Measurements from ENCODE around the gene STK10. TPM values are rescaled to one million over a fixed set of nuclear protein-coding genes. Genes with fewer than 3 reads are reported as not detected.

The STK10 gene
- polyA plus RNA-seq, 1 of the 3 experiments (the other 2 are of a cell fraction): 11.0 TPM

DNA sequence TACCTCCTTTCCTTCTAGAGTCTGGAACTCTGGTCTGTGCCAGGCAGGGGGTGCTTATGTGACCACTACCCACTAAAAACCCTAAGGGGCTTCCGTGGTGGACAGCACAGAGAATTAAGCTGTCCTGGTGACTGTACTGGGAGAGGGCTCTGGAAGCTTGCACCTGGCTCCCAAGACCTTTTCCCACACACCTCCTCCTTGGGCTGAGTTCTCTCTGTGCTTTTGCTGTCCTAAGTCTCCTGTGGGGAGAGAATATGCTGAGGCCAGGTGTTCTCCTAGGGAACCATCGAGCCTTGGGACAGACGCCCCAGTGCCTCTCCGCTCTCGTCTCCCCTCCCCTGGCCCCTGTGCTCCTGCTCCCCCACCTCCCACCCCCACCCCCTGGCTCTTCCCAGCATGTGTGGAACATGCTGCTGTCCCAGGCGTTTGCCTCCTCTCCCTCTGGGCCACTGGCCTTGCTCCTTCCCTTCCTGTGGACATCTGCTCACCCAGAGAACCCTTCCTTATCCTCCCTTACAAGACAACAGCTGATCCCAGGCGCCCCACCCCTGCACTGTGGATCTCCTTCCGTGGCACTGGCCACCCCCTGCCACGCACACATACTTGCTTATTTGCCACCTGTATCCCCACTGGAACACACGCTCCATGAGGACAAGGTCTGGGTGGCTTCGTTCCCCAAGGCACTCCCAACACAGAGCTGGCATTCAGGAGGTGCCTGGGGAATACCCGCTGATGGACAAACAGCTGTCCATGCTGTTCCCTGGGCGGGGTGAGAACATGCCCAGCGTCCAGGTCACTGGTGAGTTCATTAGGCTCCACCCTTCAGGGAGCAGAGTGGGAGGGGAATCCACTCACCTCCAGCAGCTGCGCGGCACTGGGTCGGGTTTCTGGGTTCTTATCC lies 83.0 kb downstream of the STK10 start:
- Histone ChIP-seq H3F3A (replicated peaks; ENCODE audit: insufficient read depth) (peaks cover 5% of the 10 kb centered on the region), H3K27me3 (ENCODE audit: insufficient read depth) (no peaks in the 10 kb centered on the region), H3K9me2 (no peaks in the 10 kb centered on the region), H3K9ac (no peak overlapping the region), H3K9me3 (no peaks in the 10 kb centered on the region), H3K36me3 (replicated peaks in 1 of 2; ENCODE audit: control insufficient read depth in 1 of 2, insufficient read depth in 2 of 2, low read length in 1 of 2) (no peaks in the 10 kb centered on the region), H3K79me2 (ENCODE audit: insufficient read depth) (no peaks in the 10 kb centered on the region; the same call in 1 of the 2 replicates), H2AFZ (ENCODE audit: low read depth) (no peak overlapping the region), H4K20me1 (ENCODE audit: insufficient read depth) (no peaks in the 10 kb centered on the region), H3K4me2 (no peak overlapping the region), H3K4me1 (ENCODE audit: control insufficient read depth in 1 of 2, insufficient read depth in 2 of 2, low read depth in 1 of 2, low read length in 1 of 2) (peaks cover 14 to 19% of the 10 kb centered on the region in 2 experiments; a peak in 3 of 4 replicates), H3K4me3 (ENCODE audit: low read depth in 2 of 2, low read length in 1 of 2) (no peak overlapping the region), H3K27ac (ENCODE audit: low read depth in 2 of 2, low read length in 1 of 2) (no peak overlapping the region)
- CTCF ChIA-PET: interaction anchor here (0.6 to 5.6 kb wide), 12 partner anchors 9 to 1867 kb away, joined by 3 to 60 read pairs (median 6); partner anchors contain the start of genes STK10 and UBTD2
- TF ChIP-seq JUND (IDR thresholded peaks at IDR 0.05): no peak
- TF ChIP-seq, protein P1, sequence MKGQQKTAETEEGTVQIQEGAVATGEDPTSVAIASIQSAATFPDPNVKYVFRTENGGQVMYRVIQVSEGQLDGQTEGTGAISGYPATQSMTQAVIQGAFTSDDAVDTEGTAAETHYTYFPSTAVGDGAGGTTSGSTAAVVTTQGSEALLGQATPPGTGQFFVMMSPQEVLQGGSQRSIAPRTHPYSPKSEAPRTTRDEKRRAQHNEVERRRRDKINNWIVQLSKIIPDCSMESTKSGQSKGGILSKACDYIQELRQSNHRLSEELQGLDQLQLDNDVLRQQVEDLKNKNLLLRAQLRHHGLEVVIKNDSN (IDR thresholded peaks at IDR 0.05; ENCODE audit: borderline replicate concordance, low read depth): no peak
- no peak for TF ChIP-seq FOXJ3 (CRISPR knock-in tag; IDR thresholded peaks at IDR 0.05)
- TF ChIP-seq, protein P2, sequence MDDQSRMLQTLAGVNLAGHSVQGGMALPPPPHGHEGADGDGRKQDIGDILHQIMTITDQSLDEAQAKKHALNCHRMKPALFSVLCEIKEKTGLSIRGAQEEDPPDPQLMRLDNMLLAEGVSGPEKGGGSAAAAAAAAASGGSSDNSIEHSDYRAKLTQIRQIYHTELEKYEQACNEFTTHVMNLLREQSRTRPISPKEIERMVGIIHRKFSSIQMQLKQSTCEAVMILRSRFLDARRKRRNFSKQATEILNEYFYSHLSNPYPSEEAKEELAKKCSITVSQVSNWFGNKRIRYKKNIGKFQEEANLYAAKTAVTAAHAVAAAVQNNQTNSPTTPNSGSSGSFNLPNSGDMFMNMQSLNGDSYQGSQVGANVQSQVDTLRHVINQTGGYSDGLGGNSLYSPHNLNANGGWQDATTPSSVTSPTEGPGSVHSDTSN (IDR thresholded peaks at IDR 0.05): no peak
- TF ChIP-seq, protein P3, sequence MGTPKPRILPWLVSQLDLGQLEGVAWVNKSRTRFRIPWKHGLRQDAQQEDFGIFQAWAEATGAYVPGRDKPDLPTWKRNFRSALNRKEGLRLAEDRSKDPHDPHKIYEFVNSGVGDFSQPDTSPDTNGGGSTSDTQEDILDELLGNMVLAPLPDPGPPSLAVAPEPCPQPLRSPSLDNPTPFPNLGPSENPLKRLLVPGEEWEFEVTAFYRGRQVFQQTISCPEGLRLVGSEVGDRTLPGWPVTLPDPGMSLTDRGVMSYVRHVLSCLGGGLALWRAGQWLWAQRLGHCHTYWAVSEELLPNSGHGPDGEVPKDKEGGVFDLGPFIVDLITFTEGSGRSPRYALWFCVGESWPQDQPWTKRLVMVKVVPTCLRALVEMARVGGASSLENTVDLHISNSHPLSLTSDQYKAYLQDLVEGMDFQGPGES (IDR thresholded peaks at IDR 0.05; ENCODE audit: low read depth, low read length): no peak
- no peak for TF ChIP-seq TAF1 (IDR thresholded peaks at IDR 0.05; ENCODE audit: borderline replicate concordance, low read depth, low read length)
- no peak for DNase-seq
- 97% methylated on average over 14 of the region's 17 CpGs for WGBS (ENCODE audit: low lambda C conversion rate)
- POLR2A ChIA-PET: interaction anchor here (1.2 kb wide), 1 partner anchor 83 kb away, joined by 3 read pairs; the partner anchor contains the start of gene STK10

DNA sequence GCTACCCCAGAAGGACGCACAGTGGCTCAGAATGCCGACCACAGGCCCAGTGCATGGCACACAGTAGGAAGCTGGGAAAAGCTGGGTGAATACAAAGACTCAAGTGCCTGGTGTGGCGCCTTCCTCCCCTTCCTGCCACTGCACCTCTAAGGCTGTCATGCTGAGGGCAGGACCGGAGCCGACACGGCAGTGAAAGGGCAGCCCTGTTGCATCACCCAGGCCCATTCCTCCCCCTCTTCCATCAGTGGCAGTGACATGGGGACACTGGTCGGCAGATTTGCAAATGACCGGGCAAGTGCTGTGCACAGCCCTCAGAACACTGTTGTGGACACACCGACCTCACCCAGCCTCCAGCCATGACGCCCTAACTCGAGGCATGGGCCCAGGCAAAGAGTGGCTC lies 84.0 kb downstream of the STK10 start:
- Histone ChIP-seq H3K27ac (ENCODE audit: low read depth in 2 of 2, low read length in 1 of 2) (peak overlapping the region in 1 of 2 experiments; percentile 66; a peak in 2 of 4 replicates), H3F3A (replicated peaks; ENCODE audit: insufficient read depth) (no peaks in the 10 kb centered on the region), H3K36me3 (replicated peaks in 1 of 2; ENCODE audit: control insufficient read depth in 1 of 2, insufficient read depth in 2 of 2, low read length in 1 of 2) (no peaks in the 10 kb centered on the region), H3K4me3 (ENCODE audit: low read depth in 2 of 2, low read length in 1 of 2) (no peak overlapping the region), H3K4me2 (peak overlapping the region; percentile 59; the same call in 1 of the 2 replicates), H2AFZ (ENCODE audit: low read depth) (no peak overlapping the region), H3K9ac (no peak overlapping the region), H3K79me2 (ENCODE audit: insufficient read depth) (no peaks in the 10 kb centered on the region; the same call in 1 of the 2 replicates), H3K27me3 (ENCODE audit: insufficient read depth) (no peaks in the 10 kb centered on the region), H3K4me1 (ENCODE audit: control insufficient read depth in 1 of 2, insufficient read depth in 2 of 2, low read depth in 1 of 2, low read length in 1 of 2) (peaks cover 14 to 19% of the 10 kb centered on the region in 2 experiments; a peak in 3 of 4 replicates), H4K20me1 (ENCODE audit: insufficient read depth) (no peaks in the 10 kb centered on the region), H3K9me3 (no peaks in the 10 kb centered on the region), H3K9me2 (no peaks in the 10 kb centered on the region)
- POLR2A ChIA-PET: no interaction called here
- DNase-seq: no peak
- TF ChIP-seq, protein P3 (IDR thresholded peaks at IDR 0.05; ENCODE audit: low read depth, low read length): no peak
- TF ChIP-seq GABPA (IDR thresholded peaks at IDR 0.05; ENCODE audit: low read depth) (no peak), NFIC (IDR thresholded peaks at IDR 0.05; ENCODE audit: borderline replicate concordance) (no peak), YY1 (IDR thresholded peaks at IDR 0.05; ENCODE audit: low read depth) (no peak), POLR2AphosphoS5 (IDR thresholded peaks at IDR 0.05; ENCODE audit: low read depth, low read length) (no peak), ELF1 (IDR thresholded peaks at IDR 0.05) (no peak), TEAD4 (IDR thresholded peaks at IDR 0.05; ENCODE audit: borderline replicate concordance, insufficient read depth) (no peak)
- TF ChIP-seq, protein P4, sequence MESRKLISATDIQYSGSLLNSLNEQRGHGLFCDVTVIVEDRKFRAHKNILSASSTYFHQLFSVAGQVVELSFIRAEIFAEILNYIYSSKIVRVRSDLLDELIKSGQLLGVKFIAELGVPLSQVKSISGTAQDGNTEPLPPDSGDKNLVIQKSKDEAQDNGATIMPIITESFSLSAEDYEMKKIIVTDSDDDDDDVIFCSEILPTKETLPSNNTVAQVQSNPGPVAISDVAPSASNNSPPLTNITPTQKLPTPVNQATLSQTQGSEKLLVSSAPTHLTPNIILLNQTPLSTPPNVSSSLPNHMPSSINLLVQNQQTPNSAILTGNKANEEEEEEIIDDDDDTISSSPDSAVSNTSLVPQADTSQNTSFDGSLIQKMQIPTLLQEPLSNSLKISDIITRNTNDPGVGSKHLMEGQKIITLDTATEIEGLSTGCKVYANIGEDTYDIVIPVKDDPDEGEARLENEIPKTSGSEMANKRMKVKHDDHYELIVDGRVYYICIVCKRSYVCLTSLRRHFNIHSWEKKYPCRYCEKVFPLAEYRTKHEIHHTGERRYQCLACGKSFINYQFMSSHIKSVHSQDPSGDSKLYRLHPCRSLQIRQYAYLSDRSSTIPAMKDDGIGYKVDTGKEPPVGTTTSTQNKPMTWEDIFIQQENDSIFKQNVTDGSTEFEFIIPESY (IDR thresholded peaks at IDR 0.05; ENCODE audit: borderline replicate concordance, low read depth): no peak
- CTCF ChIA-PET: interaction anchor here (0.6 to 5.6 kb wide), 7 partner anchors 35 to 1866 kb away, joined by 3 to 60 read pairs (median 3); partner anchors contain the start of genes STK10 and UBTD2
- 90% methylated on average over 10 of the region's 11 CpGs for WGBS (ENCODE audit: low lambda C conversion rate)
